UCSD-AML1 (cell line): ENCODE measurements around the gene GGTA1.

Source experiments
- DNase-seq: peaks from one replicate; lab custom pipeline; 2025; ENCODE audit not compliant: unreplicated experiment; lab: John Stamatoyannopoulos, UW

Gene GGTA1

GRCh38 chr9:121411993-121412392, 87.7 kb downstream of the GGTA1 start:
- DNase-seq = no peak

- no peak for DNase-seq
These were observed 93.7 kb downstream of the GGTA1 start for GRCh38 chr9:121405899-121406298.
